K562 (cell line): ENCODE results near the gene PLEKHG1. TPM values are rescaled to one million over a fixed set of nuclear protein-coding genes. Genes with fewer than 3 reads are reported as not detected.
A peak's percentile ranks its signal among the peaks of the same experiment; 100 is the strongest.

Experiments
- ATAC-seq: fragments of 200-7000 bp; cut with Tn5 transposase; 3 replicates; pipeline ENCODE4 v1.9.1; 2020; ENCODE audit warnings: moderate library complexity
- BruUV-seq: library from RNA; stranded (reverse); fragments of 400-500 nt; replicated peaks from 2 replicates; lab custom pipeline; 2021; lab: Mats Ljungman, UMichigan
- CTCF ChIA-PET: fragments of 300-600 bp; formaldehyde crosslinking; extraction: SDS; loops from one replicate; lab custom pipeline; 2021; ENCODE audit warnings: low intra/inter-chr PET ratio; lab: Yijun Ruan, JAX
- POLR2A ChIA-PET: fragments of 300-600, 350-650 bp; sonication (Branson Sonifier 250); formaldehyde crosslinking; extraction: SDS; loops from one replicate; lab custom pipeline; 2021; ENCODE audit warnings: antibody characterized with exemption, inconsistent platforms; lab: Yijun Ruan, JAX
- DNase-seq, 4 experiments: peaks; one replicate each; pipeline versions ENCODE4 v3.0.0 to v3.0.0-alpha.2; 2011 to 2018; ENCODE audit warnings: low spot score in 3 of 4, mixed read lengths in 3 of 4; ENCODE audit errors: extremely low read depth in 1 of 4
- FAIRE-seq: peaks from 2 replicates; lab custom pipeline; 2011; peaks lifted over from hg19 to GRCh38; lab: Jason Lieb, UNC
- H2AFZ ChIP-seq: 2 replicates; pipeline ENCODE4 v1.6.0; 2011; ENCODE audit warnings: low read depth, low read length, control low read depth, inconsistent platforms
- H3K27ac ChIP-seq: fragments of 200-600 bp; 3 replicates; pipeline ENCODE4 v1.8.0; 2011; ENCODE audit warnings: low read depth, mild to moderate bottlenecking, control low read depth, inconsistent platforms, low read length, moderate library complexity, mixed read lengths; ENCODE audit errors: extremely low read depth
- H3K27me3 ChIP-seq, 2 experiments: fragments of 300-600 bp in 1 of 2; 2 replicates in 1 of 2; 3 replicates in 1 of 2; pipeline versions ENCODE4 v1.6.0 to v1.8.0; 2011; ENCODE audit warnings: inconsistent platforms in 2 of 2, low read length in 2 of 2, mild to moderate bottlenecking in 1 of 2, mixed read lengths in 1 of 2, moderate library complexity in 1 of 2; ENCODE audit not compliant: control insufficient read depth in 2 of 2, insufficient read depth in 2 of 2
- H3K36me3 ChIP-seq: fragments of 300-600 bp; 3 replicates; pipeline ENCODE4 v1.8.0; 2011; ENCODE audit warnings: mild to moderate bottlenecking, low read length, inconsistent platforms; ENCODE audit not compliant: control insufficient read depth, insufficient read depth
- H3K4me1 ChIP-seq, 2 experiments: fragments of 200-600 bp in 1 of 2; replicated peaks in 1 of 2; 2 replicates in 1 of 2; 3 replicates in 1 of 2; pipeline versions ENCODE4 v1.5.1 to v1.8.0; 2011; ENCODE audit warnings: inconsistent platforms in 2 of 2, low read length in 2 of 2, mild to moderate bottlenecking in 1 of 2, mixed read lengths in 1 of 2, moderate library complexity in 1 of 2; ENCODE audit not compliant: control insufficient read depth in 2 of 2, insufficient read depth in 2 of 2
- H3K4me2 ChIP-seq: 2 replicates; pipeline ENCODE4 v1.6.1; 2011; ENCODE audit warnings: low read length, control low read depth, inconsistent platforms, mixed read lengths; ENCODE audit not compliant: insufficient read depth
- H3K4me3 ChIP-seq: fragments of 200-600 bp; sonication (generic), shearing (Covaris generic); 2 replicates; pipeline ENCODE4 v1.5.1; 2016; ENCODE audit warnings: control low read depth, inconsistent platforms
- H3K79me2 ChIP-seq: fragments of 200-600 bp; 3 replicates; pipeline ENCODE4 v1.8.0; 2011; ENCODE audit warnings: low read length, inconsistent platforms; ENCODE audit not compliant: control insufficient read depth, insufficient read depth
- H3K9ac ChIP-seq, 2 experiments: 2 replicates each; pipeline versions ENCODE4 v1.6.0 to v1.6.1; 2011; ENCODE audit warnings: low read depth in 2 of 2, low read length in 2 of 2, control low read depth in 1 of 2, inconsistent platforms in 1 of 2, mild to moderate bottlenecking in 1 of 2, mixed read lengths in 1 of 2; ENCODE audit not compliant: insufficient read depth in 1 of 2
- H3K9me1 ChIP-seq: one replicate; pipeline ENCODE4 v1.6.0; 2011; ENCODE audit warnings: inconsistent platforms, mild to moderate bottlenecking, low read length, moderate library complexity; ENCODE audit not compliant: control insufficient read depth, insufficient read depth
- H3K9me3 ChIP-seq: replicated peaks from 2 replicates; pipeline ENCODE4 v1.5.1; 2011; ENCODE audit warnings: low read depth, low read length, inconsistent platforms; ENCODE audit not compliant: control insufficient read depth, insufficient read depth
- H4K20me1 ChIP-seq: replicated peaks from 2 replicates; pipeline ENCODE4 v1.6.1; 2011; ENCODE audit warnings: low read length, inconsistent platforms, mixed read lengths; ENCODE audit not compliant: control insufficient read depth, insufficient read depth
- CHCHD3 ChIP-seq: fragments of 250-450 bp; sonication (Bioruptor Pico); IDR thresholded peaks from 2 replicates; pipeline ENCODE4 v2.1.2; 2022; ENCODE audit warnings: mild to moderate bottlenecking
- KLF6 ChIP-seq: fragments of 250-450 bp; sonication (Bioruptor Pico); IDR thresholded peaks from 2 replicates; pipeline ENCODE4 v1.4.0; 2020; ENCODE audit warnings: mild to moderate bottlenecking, moderate library complexity, borderline replicate concordance
- MLLT1 ChIP-seq, 2 experiments: fragments of 450-650 bp; IDR thresholded peaks; 2 replicates each; pipeline ENCODE4 v1.6.1; 2016
- NR2C1 ChIP-seq, 2 experiments: fragments of 450-650 bp; IDR thresholded peaks; 2 replicates each; pipeline ENCODE4 v1.6.1; 2017; ENCODE audit warnings: mild to moderate bottlenecking in 2 of 2, antibody characterized with exemption in 1 of 2, inconsistent platforms in 1 of 2, missing compliant biosample characterization in 1 of 2, missing genetic modification characterization in 1 of 2
- TCF3 ChIP-seq: sonication (generic); formaldehyde crosslinking; IDR thresholded peaks from 2 replicates; pipeline ENCODE4 v1.4.0; 2020; ENCODE audit warnings: mild to moderate bottlenecking, missing genetic modification reagents
- WGBS: fragments of 100-300 bp; shearing (Covaris generic); methylation state at CpG from one replicate; pipeline ENCODE4 v1.1.6; 2016; ENCODE audit warnings: low coverage, mixed read lengths; ENCODE audit not compliant: insufficient coverage; ENCODE audit errors: missing lambda C conversion rate; 5-methylcytosine and 5-hydroxymethylcytosine counted together
- in situ Hi-C: fragments of 300-500 bp; cut with MboI; formaldehyde crosslinking; loops from 4 replicates; pipeline ENCODE4 v1.15.0; 2018; ENCODE audit warnings: inconsistent platforms, mixed read lengths
- intact Hi-C: fragments of 100-400 bp; cut with micrococcal nuclease; formaldehyde crosslinking; loops from 2 replicates; pipeline ENCODE4 v1.14.2; 2022
- polyA plus RNA-seq, 8 experiments: library from polyadenylated mRNA; depleted of rRNA in 4 of 8; stranded (reverse) in 5 of 8; unstranded in 3 of 8; fragments of >200 nt; fragmentation: Nextera tagmentation in 2 of 8; fragmentation: Illumina TruSeq in 1 of 8; extraction: Ambion mirVana in 2 of 8; extraction: Trizol in 1 of 8; gene quantifications; 2 replicates each; pipeline versions ENCODE4 v1.2.1 to v1.2.3, GENCODE V29; 2011 to 2014; ENCODE audit warnings: inconsistent platforms in 1 of 8, missing spikeins in 1 of 8
- total RNA-seq, 7 experiments: library from RNA; depleted of rRNA in 6 of 7; stranded (reverse); fragments of >200 nt in 6 of 7; fragmentation: Illumina TruSeq in 2 of 7; extraction: Trizol in 2 of 7; gene quantifications; 2 replicates each; pipeline versions ENCODE4 v1.2.1 to v1.2.3, GENCODE V29; 2011 to 2021; ENCODE audit warnings: low replicate concordance in 1 of 7

PLEKHG1 gene
- total and polyA plus RNA-seq, 9 of the 15 experiments (the other 6 are each of a cell fraction or from before 2014, with no cell fraction given) = 0.03 to 0.16 (median 0.03) TPM; not detected in 6

GRCh38 chr6:150616586-150616985, 16.9 kb downstream of the PLEKHG1 start:
- Histone ChIP-seq H3K9ac (no peak overlapping the region), H3K36me3 (no peaks in the 10 kb centered on the region), H3K79me2 (no peaks in the 10 kb centered on the region), H3K4me2 (no peak overlapping the region), H2AFZ (no peak overlapping the region), H3K9me3 (no peaks in the 10 kb centered on the region), H3K9me1 (no peaks in the 10 kb centered on the region), H4K20me1 (no peaks in the 10 kb centered on the region), H3K4me3 (no peak overlapping the region), H3K27ac (no peak overlapping the region), H3K4me1 (no peaks in the 10 kb centered on the region), H3K27me3 (peaks cover 12 to 24% of the 10 kb centered on the region in 2 experiments; a peak in 4 of 5 replicates)
- ChIA-PET POLR2A (interaction anchor here (0.6 to 1.1 kb wide), 2 partner anchors 13 to 549 kb away, joined by 3 read pairs; no protein-coding TSS in a partner anchor), CTCF (no interaction called here)
- intact Hi-C loops (no loop called here), in situ Hi-C loops (no loop called here)
- no TSS peak for BruUV-seq
- 0% methylated on average over 2 of the region's 2 CpGs for WGBS
- TF ChIP-seq TCF3 (CRISPR knock-in tag) (no peak), NR2C1 (IDR thresholded peaks at IDR 0.05) (no peak), NR2C1 (tag; IDR thresholded peaks at IDR 0.05) (no peak), MLLT1 (IDR thresholded peaks at IDR 0.05) (no peak), KLF6 (CRISPR knock-in tag) (no peak), CHCHD3 (no peak)
- FAIRE-seq = peak; percentile 40
- ATAC-seq = no peak
- no peak for DNase-seq
